ENCODE data around the gene MPG.

DNA sequence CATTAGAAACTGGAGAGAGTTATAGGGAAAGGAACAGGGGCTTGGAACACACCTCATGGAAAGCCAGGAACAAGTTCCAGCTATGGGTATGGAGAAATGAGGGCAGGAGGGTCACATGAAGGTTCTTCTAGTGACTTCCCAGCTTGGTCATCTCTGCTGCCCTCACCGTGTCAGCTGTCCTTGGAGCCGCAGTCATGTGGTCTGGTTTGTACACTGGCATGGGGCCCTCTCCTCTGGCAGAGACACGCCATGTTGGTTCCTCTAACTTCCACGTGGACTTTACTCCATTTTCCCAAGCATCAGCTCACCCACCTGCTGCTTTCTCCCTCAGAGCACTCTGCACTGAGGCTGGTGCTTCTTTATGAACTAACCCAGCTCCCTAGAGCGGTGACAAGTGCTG lies 26.3 kb downstream of the MPG start:
- TF ChIP-seq EZH2 (IDR thresholded peaks at IDR 0.05; ENCODE audit: borderline replicate concordance, insufficient read depth, low read depth, low read length, poor library complexity, severe bottlenecking): no peak
- no peak for TF ChIP-seq CTCF (IDR thresholded peaks at IDR 0.05)
